HG03378 (cell line): ENCODE results near the gene ZNRF3.

Experiments
- ATAC-seq: cut with Tn5 transposase; IDR thresholded peaks from one replicate; pipeline ENCODE4 v1.9.1; 2021; ENCODE audit warnings: mild to moderate bottlenecking, moderate library complexity; ENCODE audit not compliant: unreplicated experiment

ZNRF3 gene

GRCh38 chr22:28950617-28951411, 67.4 kb downstream of the ZNRF3 start:
- ATAC-seq: no peak

- no peak for ATAC-seq
These were observed 68.2 kb downstream of the ZNRF3 start for GRCh38 chr22:28951530-28951929.

- ATAC-seq: no peak
These were observed 68.7 kb downstream of the ZNRF3 start for GRCh38 chr22:28951969-28952521.

- ATAC-seq: no peak
These were observed 69.5 kb downstream of the ZNRF3 start for GRCh38 chr22:28952857-28953256.

- ATAC-seq: no peak
These were observed 70.0 kb downstream of the ZNRF3 start for GRCh38 chr22:28953403-28953802.

- no peak for ATAC-seq
These were observed 70.9 kb downstream of the ZNRF3 start for GRCh38 chr22:28953976-28954880.

- ATAC-seq: peak; percentile 55
These were observed 72.4 kb downstream of the ZNRF3 start for GRCh38 chr22:28955817-28956216.

- no peak for ATAC-seq
These were observed 73.1 kb downstream of the ZNRF3 start for GRCh38 chr22:28956506-28956905.

- ATAC-seq: no peak
These were observed 75.2 kb downstream of the ZNRF3 start for GRCh38 chr22:28958611-28959010.

GRCh38 chr22:28962042-28962554, 78.7 kb downstream of the ZNRF3 start:
- ATAC-seq: no peak

GRCh38 chr22:28963362-28963761, 80.0 kb downstream of the ZNRF3 start:
- no peak for ATAC-seq

- ATAC-seq: no peak
These were observed 83.8 kb downstream of the ZNRF3 start for GRCh38 chr22:28967163-28967665.

- ATAC-seq: no peak
These were observed 84.6 kb downstream of the ZNRF3 start for GRCh38 chr22:28967969-28968368.

- no peak for ATAC-seq
These were observed 86.2 kb downstream of the ZNRF3 start for GRCh38 chr22:28969401-28970168.

- ATAC-seq: no peak
These were observed 90.0 kb downstream of the ZNRF3 start for GRCh38 chr22:28973352-28973751.

- ATAC-seq: no peak
These were observed 93.7 kb downstream of the ZNRF3 start for GRCh38 chr22:28977060-28977459.

GRCh38 chr22:28977481-28977971, 94.2 kb downstream of the ZNRF3 start:
- ATAC-seq: no peak

- no peak for ATAC-seq
These were observed 94.8 kb downstream of the ZNRF3 start for GRCh38 chr22:28978158-28978557.

- ATAC-seq: no peak
These were observed 95.8 kb downstream of the ZNRF3 start for GRCh38 chr22:28978863-28979796.
